Peyer's patch (tissue), 4 donors: Measurements from ENCODE around the gene NHEJ1.

Experiments used
- CTCF ChIP-seq, 6 experiments: fragments of 450-650 bp in 4 of 6; fragments of 200-600 bp in 2 of 6; sonication (generic) in 1 of 6; IDR thresholded peaks; one replicate each; pipeline ENCODE4 v1.5.1; 2017 to 2019; ENCODE audit warnings: antibody characterized with exemption in 6 of 6, mild to moderate bottlenecking in 3 of 6, moderate library complexity in 1 of 6
- POLR2A ChIP-seq, 2 donors: fragments of 450-650 bp; IDR thresholded peaks; one replicate each; pipeline ENCODE4 v1.5.1; 2017; ENCODE audit warnings: antibody characterized with exemption in 2 of 2, mild to moderate bottlenecking in 2 of 2, moderate library complexity in 2 of 2

GRCh38 chr2:219062081-219062480 is 98.5 kb downstream of the NHEJ1 start:
- TF ChIP-seq CTCF (IDR thresholded peaks at IDR 0.05) (no peak), POLR2A (IDR thresholded peaks at IDR 0.05) (no peak)
